ENCODE results near the gene GABPB2.
"Not testable (repeated sequence)": the region's sequence is repeated elsewhere in the genome, so short reads cannot be mapped to it uniquely, and the experiment has no call there.

The GABPB2 gene

GRCh38 chr1:151060007-151060656 is 10.4 kb upstream of the GABPB2 start, which contains the start of gene MLLT11:
Gene MLLT11, plus strand, starts transcription at chr1:151060397. Its CDS starts 6,828 bp downstream, at chr1:151067225.
- DNase-seq (ENCODE audit: low read depth in 2 of 2): no peak

- no peak for DNase-seq (ENCODE audit: low read depth in 2 of 2)
Observed at GRCh38 chr1:151060657-151061421, 9.7 kb upstream of the GABPB2 start.

- no peak for DNase-seq (ENCODE audit: low read depth in 2 of 2)
Observed at GRCh38 chr1:151061704-151062103, 8.9 kb upstream of the GABPB2 start.

GRCh38 chr1:151062741-151063371 is 7.7 kb upstream of the GABPB2 start:
- DNase-seq (ENCODE audit: low read depth in 2 of 2): no peak

GRCh38 chr1:151065089-151065645 is 5.4 kb upstream of the GABPB2 start:
- DNase-seq (ENCODE audit: low read depth in 2 of 2): no peak

- no peak for DNase-seq (ENCODE audit: low read depth in 2 of 2)
Observed at GRCh38 chr1:151067185-151067584, 3.4 kb upstream of the GABPB2 start.

GRCh38 chr1:151069103-151069486 is 1.5 kb upstream of the GABPB2 start:
- DNase-seq (ENCODE audit: low read depth in 2 of 2): no peak

- no peak for DNase-seq (ENCODE audit: low read depth in 2 of 2)
Observed at GRCh38 chr1:151072224-151072623, 1.7 kb downstream of the GABPB2 start.

GRCh38 chr1:151085953-151086559 is 15.5 kb downstream of the GABPB2 start:
- no peak for DNase-seq (ENCODE audit: low read depth in 2 of 2)

GRCh38 chr1:151097426-151097825 is 26.9 kb downstream of the GABPB2 start:
- not testable (repeated sequence) for DNase-seq (ENCODE audit: low read depth in 2 of 2)

GRCh38 chr1:151098126-151098525 is 27.6 kb downstream of the GABPB2 start:
- no peak for DNase-seq (ENCODE audit: low read depth in 2 of 2)

- no peak for DNase-seq (ENCODE audit: low read depth in 2 of 2)
Observed at GRCh38 chr1:151104630-151105029, 34.1 kb downstream of the GABPB2 start.

- DNase-seq (ENCODE audit: low read depth in 2 of 2): no peak
Observed at GRCh38 chr1:151106894-151107293, 36.3 kb downstream of the GABPB2 start.

- no peak for DNase-seq (ENCODE audit: low read depth in 2 of 2)
Observed at GRCh38 chr1:151108331-151108730, 37.8 kb downstream of the GABPB2 start.

- no peak for DNase-seq (ENCODE audit: low read depth in 2 of 2)
Observed at GRCh38 chr1:151113877-151114276, 43.3 kb downstream of the GABPB2 start.

GRCh38 chr1:151124763-151125403 is 54.3 kb downstream of the GABPB2 start:
- DNase-seq (ENCODE audit: low read depth in 2 of 2): no peak

- no peak for DNase-seq (ENCODE audit: low read depth in 2 of 2)
Observed at GRCh38 chr1:151128800-151129199, 58.2 kb downstream of the GABPB2 start.

- DNase-seq (ENCODE audit: low read depth in 2 of 2): peak; percentile 69 to 70
Observed at GRCh38 chr1:151130987-151131586, 60.5 kb downstream of the GABPB2 start.

GRCh38 chr1:151131701-151132334 is 61.3 kb downstream of the GABPB2 start:
- no peak for DNase-seq (ENCODE audit: low read depth in 2 of 2)

GRCh38 chr1:151132335-151133017 is 61.9 kb downstream of the GABPB2 start:
- DNase-seq (ENCODE audit: low read depth in 2 of 2): no peak

All from stimulated activated CD4-positive, alpha-beta T cell treated with anti-CD3 and anti-CD28 coated beads, Interleukin-1b, Interleukin-23, amount 100 ng/mL, for 4 hours (primary cell).